WERI-Rb-1 (cell line): ENCODE results near the gene CDC25A.
A peak's percentile ranks its signal among the peaks of the same experiment; 100 is the strongest.

Source experiments
- DNase-seq: peaks from one replicate; pipeline ENCODE4 v3.0.0-alpha.2; 2020
- H3K27ac ChIP-seq: fragments of 250-450 bp; sonication (Bioruptor Pico); 2 replicates; pipeline ENCODE4 v1.5.1; 2020; ENCODE audit warnings: mild to moderate bottlenecking, moderate library complexity
- H3K27me3 ChIP-seq: fragments of 250-450 bp; sonication (Bioruptor Pico); 2 replicates; pipeline ENCODE4 v1.5.1; 2021; ENCODE audit warnings: mild to moderate bottlenecking, low read depth, moderate library complexity; ENCODE audit not compliant: insufficient read depth, severe bottlenecking
- H3K36me3 ChIP-seq: fragments of 250-450 bp; sonication (Bioruptor Pico); 2 replicates; pipeline ENCODE4 v1.5.1; 2020; ENCODE audit warnings: mild to moderate bottlenecking, moderate library complexity
- H3K4me3 ChIP-seq: 2 replicates; pipeline ENCODE4 v1.5.1; 2011; ENCODE audit warnings: low read depth, mild to moderate bottlenecking, control low read depth, low read length
- H3K9me3 ChIP-seq: fragments of 250-450 bp; sonication (Bioruptor Pico); 2 replicates; pipeline ENCODE4 v1.5.1; 2021; ENCODE audit warnings: mild to moderate bottlenecking, moderate library complexity; ENCODE audit not compliant: severe bottlenecking
- CTCF ChIP-seq: IDR thresholded peaks from 2 replicates; pipeline ENCODE4 v1.5.1; 2011; ENCODE audit warnings: low read depth, mild to moderate bottlenecking, control low read depth, inconsistent platforms, low read length

CDC25A gene

GRCh38 chr3:48188266-48189201 lies at the start of gene CDC25A:
CDC25A (minus strand) TSS chr3:48188417; CDS start chr3:48187947, 470 bp downstream.
- Histone ChIP-seq H3K4me3 (peak within 1 kb of the TSS; percentile 95), H3K27me3 (no peaks in the 10 kb centered on the region), H3K27ac (peak within 1 kb of the TSS; percentile 92), H3K9me3 (no peaks in the 10 kb centered on the region), H3K36me3 (peaks cover 40% of the 10 kb centered on the region)
- DNase-seq: peak; percentile 99
- no peak for TF ChIP-seq CTCF

DNA sequence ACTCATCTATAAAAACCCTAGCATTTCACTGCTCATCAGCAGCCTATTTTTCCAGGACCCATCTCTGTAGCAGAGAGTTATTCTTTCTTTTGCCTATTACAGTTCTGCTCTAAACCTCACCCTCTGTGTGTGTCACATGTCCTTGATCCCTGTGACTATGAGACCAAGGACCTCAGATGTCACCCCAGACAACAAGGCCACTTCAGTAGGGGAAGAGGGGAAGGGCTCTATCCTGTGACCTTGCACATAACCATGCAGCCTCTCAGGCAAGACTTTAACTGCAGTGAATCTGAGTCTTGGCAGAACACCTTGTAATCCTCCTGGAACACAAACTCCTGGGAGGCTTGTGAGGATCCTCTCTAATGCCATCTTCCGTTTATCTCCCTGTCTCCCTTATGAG lies 48.3 kb upstream of the CDC25A start:
- Histone ChIP-seq H3K27ac (no peak overlapping the region), H3K36me3 (no peaks in the 10 kb centered on the region), H3K27me3 (no peaks in the 10 kb centered on the region), H3K4me3 (no peak overlapping the region), H3K9me3 (no peaks in the 10 kb centered on the region)
- no peak for DNase-seq
- no peak for TF ChIP-seq CTCF

GRCh38 chr3:48233542-48233941 lies 45.3 kb upstream of the CDC25A start:
- TF ChIP-seq CTCF: no peak
- no peaks in the 10 kb centered on the region for H3K27me3 ChIP-seq
- DNase-seq: no peak
- H3K9me3 ChIP-seq: no peaks in the 10 kb centered on the region
- no peaks in the 10 kb centered on the region for H3K36me3 ChIP-seq
- no peak overlapping the region for H3K4me3 ChIP-seq
- no peak overlapping the region for H3K27ac ChIP-seq

DNA sequence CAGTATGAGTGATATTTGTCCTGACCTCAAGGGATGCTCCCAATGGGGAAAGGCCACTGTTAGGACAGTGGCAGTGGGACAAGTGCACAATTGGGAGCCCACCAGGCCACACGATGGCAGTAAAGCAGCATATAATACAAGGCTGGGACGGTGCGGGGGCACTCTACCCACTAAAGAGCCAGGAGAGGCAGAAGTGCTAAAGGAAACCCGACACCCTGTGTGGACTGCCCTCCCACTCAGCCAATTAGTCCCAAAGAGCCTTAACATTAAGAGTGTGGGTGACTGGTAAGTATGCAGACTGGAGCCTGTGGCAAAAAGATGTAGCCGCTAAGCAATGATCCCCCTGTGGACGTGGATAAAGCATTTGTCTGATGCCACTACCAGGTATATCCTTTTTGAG lies 44.5 kb upstream of the CDC25A start:
- peak; percentile 92 for DNase-seq
- no peaks in the 10 kb centered on the region for H3K9me3 ChIP-seq
- H3K27me3 ChIP-seq: no peaks in the 10 kb centered on the region
- 0 out of 2 replicates have a peak overlapping the region, but pooled peaks have one; percentile 2 for H3K27ac ChIP-seq
- H3K4me3 ChIP-seq: no peak overlapping the region
- no peaks in the 10 kb centered on the region for H3K36me3 ChIP-seq
- peak; percentile 81 for TF ChIP-seq CTCF

DNA sequence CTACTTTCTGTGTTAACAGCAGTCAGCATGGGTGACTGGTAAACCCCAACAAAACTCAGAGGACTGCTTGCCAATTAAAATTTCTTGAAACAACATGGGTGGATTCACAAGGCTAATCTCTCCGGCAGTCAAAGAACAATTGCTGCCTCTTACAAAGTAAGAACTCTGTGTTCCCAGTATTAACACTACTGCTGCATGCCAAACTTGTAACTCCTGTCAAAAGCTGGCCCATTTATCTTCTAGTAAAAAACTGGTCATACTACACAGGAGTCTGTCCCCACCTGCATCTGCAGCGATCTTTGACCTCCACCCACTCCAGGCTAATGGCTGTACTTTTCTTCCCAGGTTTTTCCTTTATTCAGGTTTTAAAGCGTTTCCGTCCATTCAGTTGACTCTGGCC lies 44.0 kb upstream of the CDC25A start:
- no peak for DNase-seq
- Histone ChIP-seq H3K27me3 (no peaks in the 10 kb centered on the region), H3K4me3 (no peak overlapping the region), H3K36me3 (no peaks in the 10 kb centered on the region), H3K9me3 (no peaks in the 10 kb centered on the region), H3K27ac (no peak overlapping the region)
- TF ChIP-seq CTCF: no peak
